ENCODE data around the gene RIMBP2.

GRCh38 chr12:130521375-130522124 lies 194.5 kb downstream of the RIMBP2 start:
- TF ChIP-seq POLR2A (IDR thresholded peaks at IDR 0.05) (no peak), CTCF (IDR thresholded peaks at IDR 0.05) (no peak)
